HepG2 (cell line): ENCODE results near the gene MON1A. TPM values are rescaled to one million over a fixed set of nuclear protein-coding genes. Genes with fewer than 3 reads are reported as not detected.

ENCODE experiments used
- ARNTL ChIP-seq: sonication (generic); formaldehyde crosslinking; IDR thresholded peaks from 2 replicates; pipeline ENCODE4 v1.4.0; 2020; ENCODE audit warnings: mild to moderate bottlenecking, missing genetic modification reagents
- CENPX ChIP-seq: sonication (generic); formaldehyde crosslinking; IDR thresholded peaks from 2 replicates; pipeline ENCODE4 v1.9.0; 2021; ENCODE audit warnings: mild to moderate bottlenecking, missing genetic modification reagents, moderate library complexity
- ETS1 ChIP-seq: sonication (generic); formaldehyde crosslinking; IDR thresholded peaks from 2 replicates; pipeline ENCODE4 v1.4.0; 2020; ENCODE audit warnings: missing genetic modification reagents
- GTF2F1 ChIP-seq: fragments of 150-350 bp; IDR thresholded peaks from 2 replicates; pipeline ENCODE4 v1.6.1; 2014; ENCODE audit warnings: low read length
- KDM1A ChIP-seq: IDR thresholded peaks from 2 replicates; pipeline ENCODE4 v1.6.1; 2016; ENCODE audit warnings: missing compliant biosample characterization
- LCORL ChIP-seq, 2 experiments: fragments of 450-650 bp in 1 of 2; sonication (generic) in 1 of 2; formaldehyde crosslinking in 1 of 2; IDR thresholded peaks; 2 replicates each; pipeline versions ENCODE4 v1.5.0 to v1.6.1; 2017 to 2020; ENCODE audit warnings: antibody characterized with exemption in 1 of 2, missing genetic modification reagents in 1 of 2
- NCOA5 ChIP-seq: sonication (generic); formaldehyde crosslinking; IDR thresholded peaks from 2 replicates; pipeline ENCODE4 v1.4.0; 2020; ENCODE audit warnings: missing genetic modification reagents
- NKX3-1 ChIP-seq: sonication (generic); formaldehyde crosslinking; IDR thresholded peaks from 2 replicates; pipeline ENCODE4 v1.5.0; 2020; ENCODE audit warnings: missing genetic modification reagents
- PLRG1 ChIP-seq: fragments of 450-650 bp; conservative IDR thresholded peaks from 2 replicates; pipeline ENCODE4 v1.6.1; 2016
- RARA ChIP-seq: IDR thresholded peaks from 2 replicates; pipeline ENCODE4 v1.6.1; 2016; ENCODE audit warnings: missing genetic modification reagents, missing compliant biosample characterization
- RFX3 ChIP-seq: IDR thresholded peaks from 2 replicates; pipeline ENCODE4 v1.6.1; 2016; ENCODE audit warnings: missing biosample characterization, missing genetic modification reagents
- SMYD3 ChIP-seq: sonication (generic); formaldehyde crosslinking; IDR thresholded peaks from 2 replicates; pipeline ENCODE4 v1.8.1; 2023; ENCODE audit warnings: mild to moderate bottlenecking, missing genetic modification reagents
- ZBTB42 ChIP-seq: sonication (generic); formaldehyde crosslinking; IDR thresholded peaks from 2 replicates; pipeline ENCODE4 v1.5.0; 2020; ENCODE audit warnings: mild to moderate bottlenecking, missing genetic modification reagents
- ZFP36L1 ChIP-seq: sonication (generic); formaldehyde crosslinking; IDR thresholded peaks from 2 replicates; pipeline ENCODE4 v1.8.0; 2022; ENCODE audit warnings: mild to moderate bottlenecking, missing genetic modification reagents, moderate library complexity
- ZGPAT ChIP-seq: IDR thresholded peaks from 2 replicates; pipeline ENCODE4 v1.6.1; 2016; ENCODE audit warnings: mild to moderate bottlenecking
- ZMAT3 ChIP-seq: sonication (generic); formaldehyde crosslinking; conservative IDR thresholded peaks from 2 replicates; pipeline ENCODE4 v1.7.0; 2021; ENCODE audit warnings: missing genetic modification reagents
- ZNF12 ChIP-seq: sonication (generic); formaldehyde crosslinking; IDR thresholded peaks from 2 replicates; pipeline ENCODE4 v1.5.0; 2020; ENCODE audit warnings: missing genetic modification reagents
- ZNF230 ChIP-seq: sonication (generic); formaldehyde crosslinking; IDR thresholded peaks from 2 replicates; pipeline ENCODE4 v1.4.0; 2020; ENCODE audit warnings: mild to moderate bottlenecking, missing genetic modification reagents
- ZNF280B ChIP-seq: sonication (generic); formaldehyde crosslinking; IDR thresholded peaks from 2 replicates; pipeline ENCODE4 v1.5.0; 2020; ENCODE audit warnings: missing genetic modification reagents, mild to moderate bottlenecking, borderline replicate concordance
- ZNF615 ChIP-seq: sonication (generic); formaldehyde crosslinking; IDR thresholded peaks from 2 replicates; pipeline ENCODE4 v1.5.0; 2020; ENCODE audit warnings: mild to moderate bottlenecking, missing genetic modification reagents, borderline replicate concordance
- polyA plus RNA-seq, 8 experiments: library from polyadenylated mRNA; depleted of rRNA in 3 of 8; stranded (reverse) in 7 of 8; unstranded in 1 of 8; fragments of >200 nt; fragmentation: Illumina TruSeq in 4 of 8; extraction: Trizol in 4 of 8; gene quantifications; 2 replicates each; pipeline versions ENCODE4 v1.2.1 to v1.2.3, GENCODE V29; 2011 to 2016; ENCODE audit warnings: low read depth in 4 of 8, missing spikeins in 1 of 8, mixed read lengths in 1 of 8; ENCODE audit not compliant: insufficient read depth in 1 of 8
- total RNA-seq, 5 experiments: library from RNA; depleted of rRNA; stranded (reverse); fragments of >200 nt; fragmentation: Illumina TruSeq; extraction: Trizol; gene quantifications; 2 replicates each; pipeline ENCODE4 v1.2.3, GENCODE V29; 2016; ENCODE audit warnings: low read depth in 1 of 5
- TF ChIP-seq, protein P1 (sequence below): sonication (generic); formaldehyde crosslinking; IDR thresholded peaks from 2 replicates; pipeline ENCODE4 v1.4.0; 2020; ENCODE audit warnings: low read depth, missing genetic modification reagents

Gene MON1A
- total and polyA plus RNA-seq, 2 of the 13 experiments (the other 11 are each of a cell fraction or from before 2014, with no cell fraction given) = 4.6 to 9.0 TPM

DNA sequence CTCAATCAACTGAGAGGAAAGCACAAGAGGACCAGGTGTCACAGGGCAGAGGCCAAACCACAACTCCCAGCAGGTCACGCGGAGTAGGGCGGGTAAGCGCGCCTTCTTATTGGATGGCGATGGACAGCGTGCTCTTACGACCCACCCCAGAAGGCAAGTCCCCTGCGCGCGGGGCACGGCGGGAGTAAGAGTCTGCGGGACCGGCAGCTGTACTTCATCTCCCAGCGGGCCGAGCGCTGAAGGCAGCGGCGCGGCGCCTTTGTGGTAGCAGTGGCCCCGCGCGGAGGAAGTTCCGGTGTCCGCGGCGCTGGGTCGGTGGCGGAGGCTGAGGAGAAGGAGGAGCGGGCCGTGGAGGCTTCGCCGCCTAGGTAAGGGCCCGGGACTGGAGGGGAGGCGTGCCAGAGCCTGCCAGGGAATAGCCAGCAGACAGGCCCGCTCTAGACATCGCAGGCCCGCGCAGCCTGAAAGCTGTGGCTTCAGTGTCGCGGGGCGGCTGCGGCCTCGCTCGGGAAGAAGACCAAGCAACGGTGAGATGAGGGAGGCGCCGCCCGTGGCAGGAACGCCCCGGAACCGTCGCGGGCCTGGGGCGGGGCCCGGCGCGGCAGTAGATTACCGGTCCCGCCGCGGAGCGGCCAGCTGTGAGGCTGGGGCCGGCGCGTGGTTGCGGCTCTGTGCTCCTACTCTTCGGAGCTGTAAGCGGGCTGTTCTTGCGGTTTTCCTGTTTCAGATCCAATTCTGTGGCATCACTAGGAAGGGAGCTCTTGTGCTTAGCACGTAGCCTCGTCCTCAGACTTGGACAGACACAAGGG is 10.5 kb upstream of the MON1A start, which contains the start of gene RBM6 (continued):
- TF ChIP-seq, protein P1, sequence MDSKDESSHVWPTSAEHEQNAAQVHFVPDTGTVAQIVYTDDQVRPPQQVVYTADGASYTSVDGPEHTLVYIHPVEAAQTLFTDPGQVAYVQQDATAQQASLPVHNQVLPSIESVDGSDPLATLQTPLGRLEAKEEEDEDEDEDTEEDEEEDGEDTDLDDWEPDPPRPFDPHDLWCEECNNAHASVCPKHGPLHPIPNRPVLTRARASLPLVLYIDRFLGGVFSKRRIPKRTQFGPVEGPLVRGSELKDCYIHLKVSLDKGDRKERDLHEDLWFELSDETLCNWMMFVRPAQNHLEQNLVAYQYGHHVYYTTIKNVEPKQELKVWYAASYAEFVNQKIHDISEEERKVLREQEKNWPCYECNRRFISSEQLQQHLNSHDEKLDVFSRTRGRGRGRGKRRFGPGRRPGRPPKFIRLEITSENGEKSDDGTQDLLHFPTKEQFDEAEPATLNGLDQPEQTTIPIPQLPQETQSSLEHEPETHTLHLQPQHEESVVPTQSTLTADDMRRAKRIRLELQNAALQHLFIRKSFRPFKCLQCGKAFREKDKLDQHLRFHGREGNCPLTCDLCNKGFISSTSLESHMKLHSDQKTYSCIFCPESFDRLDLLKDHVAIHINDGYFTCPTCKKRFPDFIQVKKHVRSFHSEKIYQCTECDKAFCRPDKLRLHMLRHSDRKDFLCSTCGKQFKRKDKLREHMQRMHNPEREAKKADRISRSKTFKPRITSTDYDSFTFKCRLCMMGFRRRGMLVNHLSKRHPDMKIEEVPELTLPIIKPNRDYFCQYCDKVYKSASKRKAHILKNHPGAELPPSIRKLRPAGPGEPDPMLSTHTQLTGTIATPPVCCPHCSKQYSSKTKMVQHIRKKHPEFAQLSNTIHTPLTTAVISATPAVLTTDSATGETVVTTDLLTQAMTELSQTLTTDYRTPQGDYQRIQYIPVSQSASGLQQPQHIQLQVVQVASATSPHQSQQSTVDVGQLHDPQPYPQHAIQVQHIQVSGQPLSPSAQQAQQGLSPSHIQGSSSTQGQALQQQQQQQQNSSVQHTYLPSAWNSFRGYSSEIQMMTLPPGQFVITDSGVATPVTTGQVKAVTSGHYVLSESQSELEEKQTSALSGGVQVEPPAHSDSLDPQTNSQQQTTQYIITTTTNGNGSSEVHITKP (CRISPR knock-in tag) = 0 out of 2 replicates have a peak, but pooled peaks have one; percentile 40
- TF ChIP-seq ETS1 (CRISPR knock-in tag) = no peak; the same call in 1 of the 2 replicates
- no peak for TF ChIP-seq PLRG1
- no peak for TF ChIP-seq ZNF615 (CRISPR knock-in tag)
- no peak for TF ChIP-seq NCOA5 (CRISPR knock-in tag)
- peak; percentile 92 for TF ChIP-seq ZMAT3
- peak; percentile 99 for TF ChIP-seq ZGPAT (CRISPR knock-in tag)
- TF ChIP-seq RFX3 (CRISPR knock-in tag) = peak; percentile 35; the same call in 1 of the 2 replicates
- TF ChIP-seq NKX3-1 (CRISPR knock-in tag) = peak; percentile 89; the same call in 1 of the 2 replicates
- no peak for TF ChIP-seq ZNF12 (CRISPR knock-in tag)
- TF ChIP-seq KDM1A (CRISPR knock-in tag) = no peak
- 0 out of 2 replicates have a peak, but pooled peaks have one; percentile 15 for TF ChIP-seq ARNTL
- no peak for TF ChIP-seq ZBTB42 (CRISPR knock-in tag)
- no peak for TF ChIP-seq CENPX (CRISPR knock-in tag)
- TF ChIP-seq RARA (CRISPR knock-in tag) = peak; percentile 4; the same call in 1 of the 2 replicates
- TF ChIP-seq ZNF230 (CRISPR knock-in tag) = peak; percentile 44
- no peak for TF ChIP-seq SMYD3 (CRISPR knock-in tag)
- peak; percentile 71; the same call in 1 of the 2 replicates for TF ChIP-seq ZFP36L1 (CRISPR knock-in tag)
- peak; percentile 22; the same call in 1 of the 2 replicates for TF ChIP-seq ZNF280B (CRISPR knock-in tag)
- no peak for TF ChIP-seq GTF2F1
- TF ChIP-seq LCORL (IDR thresholded peaks at IDR 0.05) = no peak
- peak; percentile 66 for TF ChIP-seq LCORL (CRISPR knock-in tag; IDR thresholded peaks at IDR 0.05)
